ENCODE data around the gene INTS6L.
"Not testable (repeated sequence)": the region's sequence is repeated elsewhere in the genome, so short reads cannot be mapped to it uniquely, and the experiment has no call there.

Gene INTS6L

GRCh38 chrX:135605906-135606305 lies 85.4 kb downstream of the INTS6L start:
- DNase-seq (ENCODE audit: low read depth), result no peak

GRCh38 chrX:135624408-135625204 lies 104.1 kb downstream of the INTS6L start:
- not testable (repeated sequence) for DNase-seq (ENCODE audit: low read depth)

GRCh38 chrX:135625995-135626394 lies 105.5 kb downstream of the INTS6L start:
- DNase-seq (ENCODE audit: low read depth), result no peak

- DNase-seq (ENCODE audit: low read depth), result no peak
Measured at GRCh38 chrX:135629342-135629741, 108.9 kb downstream of the INTS6L start.

Measured in stimulated activated CD8-positive, alpha-beta memory T cell treated with anti-CD3 and anti-CD28 coated beads, Interleukin-12 subunit alpha, Interleukin-12 subunit beta, amount 100 ng/mL, for 1 hour (primary cell).